Activated T-cell treated with anti-CD3 and anti-CD28 coated beads for 4 hours (primary cell): ENCODE data around the gene ALG3.
"Not testable (repeated sequence)": the region's sequence is repeated elsewhere in the genome, so short reads cannot be mapped to it uniquely, and the experiment has no call there.

Experiments
- DNase-seq: peaks from one replicate; pipeline ENCODE4 v3.0.0-alpha.2; 2020

ALG3 gene

GRCh38 chr3:184248454-184249411 is at the start of gene ALG3:
ALG3 (minus strand) TSS chr3:184248962; CDS start chr3:184248940, 22 bp downstream.
- peak; percentile 83 for DNase-seq

- DNase-seq = no peak
These were observed 47.9 kb upstream of the ALG3 start for GRCh38 chr3:184296616-184297015.

DNA sequence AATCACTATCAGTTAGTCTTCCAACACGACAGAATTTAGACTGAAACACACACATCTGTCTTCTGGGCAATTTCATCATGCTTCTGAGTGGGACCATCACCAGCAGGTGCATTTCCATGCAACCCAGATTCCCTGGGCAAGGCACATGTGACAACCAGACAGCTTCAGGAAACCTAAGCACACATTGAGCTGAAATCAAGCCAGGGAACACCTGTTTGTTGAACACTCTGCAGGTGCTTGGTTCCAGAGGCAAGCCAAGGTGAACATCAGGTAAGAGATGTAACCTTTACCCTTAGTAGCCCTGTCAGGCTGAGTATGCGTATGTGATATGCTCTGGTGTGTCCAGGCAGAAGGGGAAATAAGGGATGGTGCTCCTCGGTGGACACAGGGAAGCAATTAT is 47.0 kb upstream of the ALG3 start:
- no peak for DNase-seq

DNA sequence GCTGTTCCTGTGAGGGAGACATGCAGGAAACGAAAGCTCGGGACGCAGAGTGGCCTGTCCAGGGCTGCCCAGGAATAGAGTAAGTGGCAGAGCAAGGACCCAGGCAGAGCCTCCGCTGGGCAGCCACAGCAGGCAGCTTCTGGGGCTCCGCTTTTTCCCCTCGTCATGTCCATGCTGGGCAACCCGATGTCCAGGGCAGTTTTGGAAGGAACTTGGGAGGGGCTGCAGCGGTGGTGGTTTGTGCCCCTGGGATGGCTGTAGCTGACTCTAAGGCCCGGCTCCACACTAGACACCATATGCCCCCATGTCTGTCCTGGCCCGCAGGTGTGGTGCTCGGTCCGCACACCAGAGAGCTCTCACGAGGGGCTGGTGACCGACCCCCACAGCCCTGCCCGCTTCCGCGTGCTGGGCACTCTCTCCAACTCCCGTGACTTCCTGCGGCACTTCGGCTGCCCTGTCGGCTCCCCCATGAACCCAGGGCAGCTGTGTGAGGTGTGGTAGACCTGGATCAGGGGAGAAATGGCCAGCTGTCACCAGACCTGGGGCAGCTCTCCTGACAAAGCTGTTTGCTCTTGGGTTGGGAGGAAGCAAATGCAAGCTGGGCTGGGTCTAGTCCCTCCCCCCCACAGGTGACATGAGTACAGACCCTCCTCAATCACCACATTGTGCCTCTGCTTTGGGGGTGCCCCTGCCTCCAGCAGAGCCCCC is 43.1 kb upstream of the ALG3 start:
- DNase-seq = no peak

- DNase-seq = no peak
These were observed 42.4 kb upstream of the ALG3 start for GRCh38 chr3:184291044-184291737.

DNA sequence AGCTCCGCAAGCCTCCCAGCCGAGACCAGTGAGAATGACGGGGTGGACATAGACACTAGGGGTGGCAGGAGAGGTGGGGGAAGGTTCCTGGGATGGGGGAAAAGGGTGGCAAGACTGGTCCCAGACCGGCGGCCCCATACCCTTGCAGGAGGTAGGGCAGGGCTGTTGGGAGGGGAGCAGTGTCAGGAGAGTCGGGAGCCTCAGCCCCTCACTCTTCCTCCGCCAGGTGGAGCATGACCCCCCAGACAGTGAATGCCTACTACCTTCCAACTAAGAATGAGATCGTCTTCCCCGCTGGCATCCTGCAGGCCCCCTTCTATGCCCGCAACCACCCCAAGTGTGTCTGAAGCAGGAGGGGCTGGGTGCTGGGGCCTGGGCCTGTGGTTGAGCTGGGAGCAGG is 41.6 kb upstream of the ALG3 start:
- no peak for DNase-seq

DNA sequence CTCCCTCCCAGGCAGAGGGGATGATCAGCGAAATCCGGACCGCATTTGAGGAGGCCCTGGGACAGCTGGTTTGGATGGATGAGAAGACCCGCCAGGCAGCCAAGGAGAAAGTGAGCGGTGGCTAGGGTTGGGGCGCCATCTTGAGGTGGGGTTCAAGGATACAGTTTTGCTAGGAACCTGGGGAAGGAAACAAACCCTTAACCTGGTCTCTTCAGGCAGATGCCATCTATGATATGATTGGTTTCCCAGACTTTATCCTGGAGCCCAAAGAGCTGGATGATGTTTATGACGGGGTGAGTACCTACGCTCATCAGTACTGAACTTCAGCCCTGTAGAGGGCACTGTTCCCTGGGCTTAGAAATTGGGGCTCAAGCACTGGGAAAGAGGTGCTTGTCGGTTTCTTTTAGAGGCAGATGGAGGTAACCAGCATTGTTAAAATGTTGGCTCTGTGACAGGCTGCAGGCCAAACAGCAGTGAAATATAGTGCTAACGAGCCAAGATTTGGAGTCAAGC is 40.7 kb upstream of the ALG3 start:
- peak; percentile 63 for DNase-seq

DNA sequence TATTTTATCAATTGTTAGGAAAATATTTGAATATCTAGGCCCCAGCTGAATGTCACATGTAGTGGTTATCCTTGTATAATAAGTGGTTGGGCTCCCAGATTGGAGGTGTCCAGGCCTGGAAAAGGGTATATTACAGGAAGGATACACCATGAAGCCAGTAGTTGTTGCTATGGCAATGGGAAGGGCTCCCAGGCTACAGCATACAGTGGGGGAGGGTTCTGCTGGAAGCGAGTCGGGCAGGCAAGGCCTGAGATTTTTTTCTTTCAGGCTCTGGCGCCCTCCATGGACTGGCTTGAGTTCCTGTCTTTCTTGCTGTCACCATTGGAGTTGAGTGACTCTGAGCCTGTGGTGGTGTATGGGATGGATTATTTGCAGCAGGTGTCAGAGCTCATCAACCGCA is 35.9 kb upstream of the ALG3 start:
- DNase-seq = no peak

GRCh38 chr3:184283681-184284080 is 34.9 kb upstream of the ALG3 start:
- no peak for DNase-seq

GRCh38 chr3:184282941-184283340 is 34.2 kb upstream of the ALG3 start:
- DNase-seq = no peak

DNA sequence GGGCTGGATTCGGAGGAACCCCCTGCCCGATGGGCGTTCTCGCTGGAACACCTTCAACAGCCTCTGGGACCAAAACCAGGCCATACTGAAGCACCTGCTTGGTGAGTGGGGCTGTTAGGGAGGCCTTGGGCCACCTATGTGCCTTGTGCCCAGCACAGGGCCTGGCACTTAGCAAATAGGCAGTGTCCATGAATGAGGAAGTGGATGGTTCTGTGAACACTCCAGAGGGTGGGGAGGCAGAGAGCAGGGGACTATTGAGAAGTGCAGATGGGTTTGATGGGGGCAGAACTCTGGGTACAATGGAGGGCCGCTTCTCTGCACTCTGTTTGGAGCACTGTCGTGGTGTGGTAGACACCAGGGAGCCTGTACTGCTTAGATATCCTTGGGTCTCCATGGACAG is 28.6 kb upstream of the ALG3 start:
- no peak for DNase-seq

- no peak for DNase-seq
These were observed 27.5 kb upstream of the ALG3 start, which contains the start of gene ECE2 for GRCh38 chr3:184275961-184276910. ECE2 (plus strand) TSS chr3:184276022; CDS start chr3:184276154, 132 bp downstream.

DNA sequence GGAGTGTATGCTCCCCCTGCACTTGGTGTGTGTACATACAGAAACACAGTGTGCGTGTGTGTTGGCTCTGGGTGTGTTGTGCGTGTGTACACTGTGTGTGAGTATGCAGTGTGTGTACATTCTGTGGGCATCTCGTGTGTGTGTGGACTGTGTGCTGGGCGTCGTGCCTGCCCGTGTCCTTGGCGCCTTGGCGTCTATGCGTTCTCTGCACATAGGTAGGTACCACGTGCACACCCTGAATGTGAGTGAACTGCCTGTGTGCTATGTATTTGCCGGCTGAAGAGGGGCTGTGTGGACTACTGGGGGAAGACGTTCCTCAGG is 26.6 kb upstream of the ALG3 start:
- no peak for DNase-seq

- DNase-seq = no peak
These were observed 23.5 kb upstream of the ALG3 start for GRCh38 chr3:184272269-184272668.

- not testable (repeated sequence) for DNase-seq
These were observed 18.5 kb upstream of the ALG3 start for GRCh38 chr3:184267249-184267648.

- no peak for DNase-seq
These were observed 14.0 kb upstream of the ALG3 start for GRCh38 chr3:184262764-184263179.

DNA sequence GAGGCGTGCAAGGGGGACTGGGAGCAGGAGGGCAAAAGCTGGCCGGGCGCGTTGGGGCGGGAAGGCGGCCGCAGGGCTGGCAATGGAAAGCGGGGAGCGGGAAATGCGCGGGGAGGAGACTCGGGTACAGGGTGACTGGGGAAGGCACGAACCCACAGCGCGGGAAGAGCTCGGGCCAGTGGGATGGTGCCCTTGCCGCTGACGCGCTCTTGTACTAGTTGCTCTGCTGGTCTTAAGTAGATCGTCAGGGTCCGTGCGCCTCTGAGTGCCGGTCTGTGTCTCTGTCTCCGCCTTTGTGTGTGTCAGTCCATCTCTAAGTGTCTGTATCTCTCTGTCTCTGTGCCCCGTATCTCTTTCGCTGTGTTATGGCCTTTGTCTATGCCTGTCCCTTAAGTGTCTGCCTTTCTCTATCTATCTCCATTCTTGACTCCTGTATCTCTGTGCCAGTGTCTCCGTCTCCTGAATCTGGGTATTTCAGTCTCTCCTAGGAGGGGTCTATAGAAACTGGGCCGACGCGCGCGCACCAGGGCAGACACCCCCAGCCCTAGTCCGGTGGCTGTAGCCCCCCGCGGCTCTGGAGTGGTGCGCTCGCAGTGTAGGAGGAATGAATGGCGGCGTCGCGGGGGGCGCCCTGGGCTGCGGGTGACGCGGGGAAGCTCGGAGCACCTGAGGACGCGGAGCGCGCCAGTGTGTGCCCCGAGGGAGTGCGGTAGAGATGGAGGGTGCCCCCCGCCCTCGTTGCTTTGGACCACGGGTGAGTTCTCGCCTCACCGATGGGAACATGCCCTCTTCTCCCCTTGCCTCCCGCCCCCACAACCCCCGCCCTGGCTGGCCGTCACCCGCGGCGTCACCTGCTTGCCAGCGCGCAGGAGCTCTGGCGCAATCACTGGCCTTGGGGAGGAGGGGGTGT is 13.3 kb upstream of the ALG3 start:
- DNase-seq = peak; percentile 30

- DNase-seq = peak; percentile 33
These were observed 12.6 kb upstream of the ALG3 start, which contains the start of gene CAMK2N2 for GRCh38 chr3:184261270-184261853. CAMK2N2 (minus strand) TSS chr3:184261553; CDS start chr3:184261285, 268 bp downstream.

DNA sequence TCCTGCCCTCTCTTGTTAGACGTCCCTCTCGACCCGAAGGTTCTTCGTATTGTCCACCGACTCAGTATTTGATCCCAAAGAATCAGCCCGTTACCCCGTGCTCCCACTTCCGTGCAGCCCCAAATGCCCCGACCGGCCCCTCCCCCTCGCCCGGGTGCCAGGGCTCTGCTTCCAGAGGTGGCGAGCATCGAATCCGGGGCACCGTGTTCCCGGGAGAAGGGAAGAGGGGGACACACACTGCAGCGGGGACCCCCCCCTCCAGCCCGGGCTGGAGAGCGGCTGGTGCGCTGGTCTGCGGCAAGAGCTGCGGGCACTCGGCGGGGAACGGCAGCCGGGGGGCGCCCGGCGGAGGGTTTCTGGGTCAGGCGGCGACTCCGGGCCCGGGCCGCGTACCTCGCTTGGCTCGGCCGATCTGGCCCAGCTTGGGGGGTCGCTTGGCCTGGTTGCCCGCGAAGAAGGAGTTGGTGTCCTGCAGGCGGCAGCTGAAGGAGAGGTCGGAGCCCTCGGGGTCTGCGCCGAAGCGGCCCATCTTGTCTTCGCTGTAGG is 12.0 kb upstream of the ALG3 start:
- DNase-seq = no peak
